ENCODE data around the gene ID2.

GRCh38 chr2:8633186-8633734 is 48.6 kb upstream of the ID2 start:
- TF ChIP-seq CTCF (conservative IDR thresholded peaks at IDR 0.05; ENCODE audit: low read length) (no peak), EZH2phosphoT487 (IDR thresholded peaks at IDR 0.05; ENCODE audit: borderline replicate concordance) (no peak)

Measured in Loucy (cell line).